Stimulated activated CD4-positive, alpha-beta T cell treated with anti-CD3 and anti-CD28 coated beads, Interleukin-1b, Interleukin-23, amount 100 ng/mL, for 1 hour (primary cell): ENCODE results near the gene EEFSEC.

Experiments used
- DNase-seq, 2 donors: peaks; one replicate each; pipeline ENCODE4 v3.0.0-alpha.2; 2020; ENCODE audit warnings: low read depth in 2 of 2

The EEFSEC gene

GRCh38 chr3:128271536-128272332, 118.5 kb downstream of the EEFSEC start:
- DNase-seq, result no peak

- no peak for DNase-seq
Observed at GRCh38 chr3:128273109-128273840, 120.0 kb downstream of the EEFSEC start.

GRCh38 chr3:128273841-128274573, 120.7 kb downstream of the EEFSEC start:
- DNase-seq, result no peak

- no peak for DNase-seq
Observed at GRCh38 chr3:128274837-128275236, 121.6 kb downstream of the EEFSEC start.

GRCh38 chr3:128275316-128276145, 122.2 kb downstream of the EEFSEC start:
- DNase-seq, result no peak

GRCh38 chr3:128276146-128276435, 122.8 kb downstream of the EEFSEC start:
- DNase-seq, result no peak

- DNase-seq, result no peak
Observed at GRCh38 chr3:128276577-128277183, 123.4 kb downstream of the EEFSEC start.

GRCh38 chr3:128277378-128278069, 124.2 kb downstream of the EEFSEC start:
- DNase-seq, result no peak

- DNase-seq, result no peak
Observed at GRCh38 chr3:128278130-128278529, 124.8 kb downstream of the EEFSEC start.

GRCh38 chr3:128278761-128279600, 125.7 kb downstream of the EEFSEC start:
- DNase-seq, result no peak

- no peak for DNase-seq
Observed at GRCh38 chr3:128279601-128279880, 126.3 kb downstream of the EEFSEC start.

GRCh38 chr3:128280481-128281052, 127.3 kb downstream of the EEFSEC start:
- DNase-seq, result no peak

GRCh38 chr3:128281056-128281455, 127.8 kb downstream of the EEFSEC start:
- DNase-seq, result no peak

- DNase-seq, result no peak
Observed at GRCh38 chr3:128281461-128282367, 128.4 kb downstream of the EEFSEC start.

- DNase-seq, result no peak
Observed at GRCh38 chr3:128282380-128283196, 129.3 kb downstream of the EEFSEC start.

- DNase-seq, result no peak
Observed at GRCh38 chr3:128283421-128283820, 130.1 kb downstream of the EEFSEC start.

GRCh38 chr3:128285042-128285966, 132.0 kb downstream of the EEFSEC start:
- DNase-seq, result no peak
